ENCODE measurements around the gene LYVE1.

Gene LYVE1

DNA sequence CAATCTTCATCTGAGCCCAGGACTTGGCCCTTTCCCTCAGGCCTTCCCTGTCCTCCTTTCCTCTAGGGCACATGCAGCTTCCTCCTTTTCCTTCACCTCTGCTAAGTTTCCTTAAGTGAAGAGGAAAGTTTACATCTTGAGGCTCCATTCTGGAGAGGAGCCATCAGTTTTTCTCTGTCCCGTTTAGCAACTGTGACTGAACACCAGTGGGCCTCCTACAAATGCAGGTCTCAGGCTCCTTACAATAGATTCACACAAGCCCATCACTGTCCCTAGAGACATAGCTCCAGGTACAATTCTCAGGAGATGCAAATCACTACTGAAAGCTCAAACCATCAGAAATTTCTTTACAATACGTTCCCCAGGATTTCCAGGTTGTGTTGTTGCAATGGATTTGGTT is 23.3 kb upstream of the LYVE1 start:
- DNase-seq (ENCODE audit: low spot score) = no peak

DNA sequence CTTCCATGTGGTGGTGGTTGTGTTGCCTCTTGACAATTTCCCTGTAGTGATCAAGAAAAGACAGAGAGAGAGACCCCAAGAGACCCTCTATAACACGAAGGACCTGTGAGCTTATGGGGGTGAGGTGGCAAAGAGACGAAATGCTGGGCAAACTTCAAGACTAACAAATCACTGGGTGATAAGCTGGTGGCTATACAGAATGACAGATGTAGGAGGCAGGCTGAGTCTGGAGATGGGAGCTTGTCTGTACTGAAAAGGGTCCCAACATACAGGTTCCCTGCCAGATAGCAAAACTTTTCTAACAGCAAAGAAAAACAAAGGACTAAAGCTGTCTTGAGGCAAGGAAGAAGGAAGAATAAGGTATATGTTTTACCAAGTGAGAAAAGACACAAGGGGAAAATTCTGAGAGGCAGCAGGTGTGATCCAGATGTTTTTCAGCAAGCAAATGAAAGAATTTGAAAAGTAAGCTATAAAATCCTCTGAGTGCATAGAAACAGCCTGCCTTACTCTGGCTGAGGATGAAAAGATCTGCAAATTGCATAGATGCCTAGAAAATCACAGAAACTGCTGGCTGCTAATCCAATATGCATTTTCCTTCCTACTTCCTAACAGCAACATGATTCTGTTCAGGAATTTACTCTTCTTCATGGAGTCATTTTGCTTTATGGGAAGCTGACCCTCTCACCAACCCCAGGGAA is 21.9 kb upstream of the LYVE1 start:
- no peak for DNase-seq (ENCODE audit: low spot score)

DNA sequence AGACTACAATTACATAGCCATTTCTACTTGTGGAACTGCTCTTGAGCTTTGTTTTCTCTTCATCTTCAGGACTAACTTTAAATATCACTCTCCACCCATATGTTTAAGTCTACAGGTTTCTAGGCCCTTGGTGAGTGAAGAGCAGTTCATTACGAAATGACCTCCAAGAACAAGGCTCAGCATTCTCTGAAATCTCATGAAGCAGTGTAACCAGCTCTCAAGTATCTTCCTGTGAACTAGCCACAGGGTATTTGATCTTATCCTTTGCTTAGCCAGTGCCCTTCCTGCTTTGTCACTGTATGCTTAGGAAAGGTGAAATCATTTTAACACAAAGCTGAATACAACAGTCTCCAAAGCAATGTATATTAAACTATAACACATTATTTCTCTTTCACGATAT is 20.4 kb upstream of the LYVE1 start:
- no peak for DNase-seq (ENCODE audit: low spot score)

DNA sequence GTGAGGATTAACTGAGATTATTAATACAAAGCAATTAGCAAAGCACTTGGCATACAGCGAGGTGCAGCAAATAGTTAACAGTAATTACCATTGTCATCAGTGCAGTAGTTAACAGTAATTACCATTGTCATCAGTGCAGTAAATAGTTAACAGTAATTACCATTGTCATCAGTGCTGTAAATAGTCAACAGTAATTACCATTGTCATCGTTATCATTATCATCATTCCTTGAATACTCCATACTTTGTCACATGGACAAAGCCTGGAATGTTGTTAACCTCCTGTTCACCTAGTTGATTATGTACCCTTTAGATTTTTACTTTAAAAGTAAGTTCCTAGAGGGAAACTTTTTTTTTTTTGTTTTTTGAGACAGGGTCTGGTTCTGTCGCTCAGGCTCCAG is 19.5 kb upstream of the LYVE1 start:
- DNase-seq (ENCODE audit: low spot score) = no peak

DNA sequence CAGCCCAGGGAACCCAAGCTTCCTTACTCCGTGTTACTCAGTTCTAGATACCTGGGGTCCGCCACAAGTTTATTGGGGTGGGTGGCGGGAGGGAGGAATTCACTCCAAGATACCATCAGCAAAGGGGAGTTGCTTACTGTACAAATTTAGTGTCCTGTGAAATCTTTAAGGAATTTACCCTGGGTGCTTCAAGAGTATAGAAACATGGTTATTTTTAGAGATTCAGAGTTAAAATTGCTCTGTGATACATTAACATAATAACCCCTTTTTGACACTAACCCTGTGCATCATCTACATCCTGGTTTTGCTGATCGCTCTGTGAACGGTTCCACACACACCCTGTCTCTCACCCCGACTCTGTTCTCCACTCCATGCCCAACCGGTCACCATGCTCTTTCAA is 18.9 kb upstream of the LYVE1 start:
- DNase-seq (ENCODE audit: low spot score) = no peak

DNA sequence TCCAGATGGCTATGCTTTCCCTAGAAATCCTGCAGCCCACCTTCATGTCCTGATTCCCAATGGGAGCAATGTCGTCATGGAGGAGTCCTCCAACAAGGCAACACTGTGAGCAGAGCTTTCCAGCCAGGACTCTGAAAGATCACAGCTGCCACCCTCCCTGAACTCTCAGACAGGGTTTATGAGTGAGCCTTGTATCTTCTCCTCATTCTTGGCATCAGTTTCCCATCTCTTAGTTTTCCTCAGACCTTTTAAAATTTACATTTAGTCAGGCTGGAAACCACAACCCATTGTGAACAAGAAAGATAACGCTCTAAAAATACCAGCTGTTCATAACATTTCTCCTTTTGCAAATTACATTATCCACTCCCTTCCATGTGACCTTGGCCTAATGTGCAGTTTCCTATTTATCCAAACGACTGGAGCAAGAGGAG is 15.6 kb upstream of the LYVE1 start:
- DNase-seq (ENCODE audit: low spot score) = no peak

DNA sequence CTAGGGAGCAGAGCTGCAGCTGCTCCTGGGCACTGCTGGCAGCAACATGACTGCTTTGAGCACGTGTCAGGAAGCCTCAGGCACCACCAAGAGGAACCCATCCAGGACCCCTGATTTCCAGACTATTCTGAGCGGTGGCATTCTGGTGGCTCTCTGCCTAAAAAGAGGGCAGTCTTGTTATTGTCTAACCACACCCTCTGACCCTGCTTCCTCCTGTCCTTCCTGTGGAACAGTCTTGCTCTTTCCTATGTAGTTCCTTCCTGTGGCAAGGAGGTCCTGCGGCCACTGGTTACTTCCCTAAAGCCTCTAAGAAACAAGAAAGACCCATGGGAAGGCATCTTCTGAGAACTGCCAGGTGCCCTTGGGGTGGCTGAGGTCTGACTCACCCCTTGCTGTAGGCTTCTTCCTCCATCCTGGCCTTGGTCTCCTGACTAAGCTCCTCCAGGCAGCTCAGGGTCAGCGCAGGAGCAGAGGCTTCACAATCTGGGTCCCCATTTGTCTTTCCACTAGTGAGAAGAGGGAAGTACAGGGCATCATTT is 13.1 kb upstream of the LYVE1 start:
- no peak for DNase-seq (ENCODE audit: low spot score)

DNA sequence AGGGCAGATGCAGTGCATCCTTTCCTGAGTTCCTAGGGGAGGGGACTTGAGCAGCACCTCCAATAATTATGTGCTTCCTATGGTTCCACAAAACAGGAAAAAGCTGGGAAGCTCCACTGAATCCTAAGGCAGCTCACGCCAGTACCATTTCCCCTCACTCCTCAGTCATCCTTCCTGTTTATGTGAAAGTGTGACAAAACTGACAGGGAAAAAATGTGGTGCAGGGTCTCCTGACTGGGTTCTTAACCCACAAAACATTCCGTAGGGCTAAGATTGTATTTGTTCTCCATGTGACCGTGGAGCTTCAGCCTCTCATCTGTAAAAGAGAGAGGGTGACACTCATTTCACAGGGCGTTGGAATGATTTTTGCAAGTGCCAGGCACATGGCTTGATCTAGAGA is 12.2 kb upstream of the LYVE1 start:
- DNase-seq (ENCODE audit: low spot score) = no peak

DNA sequence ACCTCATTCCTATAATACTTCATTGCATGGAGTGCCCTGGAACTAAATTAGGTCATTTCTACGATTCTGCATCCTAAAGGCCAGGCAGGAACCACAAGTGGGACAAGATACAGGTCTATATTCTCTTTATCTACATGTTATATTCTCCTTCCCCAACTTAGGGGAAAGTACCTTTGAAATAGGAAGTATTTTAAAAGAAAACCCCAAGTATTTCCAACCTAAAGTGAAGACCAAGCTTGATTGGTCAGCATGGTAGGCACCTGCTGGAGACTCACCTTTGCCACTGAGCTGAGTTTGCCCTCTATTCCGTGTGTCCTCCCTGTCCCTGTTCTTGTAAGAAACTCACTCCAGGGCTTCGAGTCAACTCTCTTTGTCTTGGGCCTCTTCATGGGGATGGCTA is 11.2 kb upstream of the LYVE1 start:
- no peak for DNase-seq (ENCODE audit: low spot score)

DNA sequence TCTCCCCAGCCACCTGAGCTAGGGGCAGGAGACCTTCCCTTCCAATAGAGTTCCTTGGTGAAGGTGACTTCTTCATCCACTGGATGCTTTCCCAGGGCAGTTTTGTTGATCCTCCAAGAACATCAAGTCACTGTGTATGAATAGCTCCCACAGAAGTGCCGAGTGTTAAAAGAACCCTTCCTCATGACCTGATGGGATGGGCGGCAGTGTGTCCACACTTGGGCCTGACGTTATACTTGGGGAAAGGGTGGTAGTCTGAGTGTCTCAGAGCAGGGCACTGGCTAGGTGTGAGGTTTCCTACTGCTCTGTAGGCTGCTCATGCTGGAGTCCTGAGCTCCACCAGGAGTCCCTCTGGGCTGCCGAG is 7.6 kb upstream of the LYVE1 start:
- no peak for DNase-seq (ENCODE audit: low spot score)

DNA sequence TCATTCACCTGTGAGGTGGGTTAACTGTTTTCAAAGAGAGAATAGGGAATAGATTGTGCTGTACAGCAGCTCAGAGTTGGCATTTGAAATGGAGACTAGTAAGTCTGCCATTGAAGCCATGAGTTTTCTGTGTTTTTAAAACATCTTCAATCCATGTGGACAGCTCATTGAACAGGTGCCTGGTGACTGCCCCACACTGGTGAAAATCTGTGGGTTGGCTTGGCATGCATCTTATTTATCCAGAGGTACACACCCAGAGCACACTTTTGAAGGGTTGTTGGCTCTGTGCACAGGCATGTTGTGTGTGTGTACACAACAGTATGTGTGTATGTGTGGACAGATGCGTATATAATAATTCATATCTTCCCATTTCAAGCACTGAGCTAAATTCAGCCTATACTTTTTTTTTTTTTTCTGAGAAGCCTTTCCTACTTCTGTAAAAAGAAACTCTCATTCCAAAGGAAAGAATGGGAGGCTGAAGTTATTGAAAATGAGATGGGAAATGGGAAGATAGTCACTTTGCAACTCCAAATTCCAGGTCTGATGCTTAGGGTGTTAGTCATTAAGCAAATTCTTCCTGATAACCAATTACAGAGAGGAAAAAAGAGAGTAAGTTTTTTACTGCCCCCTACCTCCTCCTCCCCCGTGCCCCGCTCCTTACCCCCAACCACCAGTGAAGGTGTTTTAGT is 7.0 kb upstream of the LYVE1 start:
- no peak for DNase-seq (ENCODE audit: low spot score)

DNA sequence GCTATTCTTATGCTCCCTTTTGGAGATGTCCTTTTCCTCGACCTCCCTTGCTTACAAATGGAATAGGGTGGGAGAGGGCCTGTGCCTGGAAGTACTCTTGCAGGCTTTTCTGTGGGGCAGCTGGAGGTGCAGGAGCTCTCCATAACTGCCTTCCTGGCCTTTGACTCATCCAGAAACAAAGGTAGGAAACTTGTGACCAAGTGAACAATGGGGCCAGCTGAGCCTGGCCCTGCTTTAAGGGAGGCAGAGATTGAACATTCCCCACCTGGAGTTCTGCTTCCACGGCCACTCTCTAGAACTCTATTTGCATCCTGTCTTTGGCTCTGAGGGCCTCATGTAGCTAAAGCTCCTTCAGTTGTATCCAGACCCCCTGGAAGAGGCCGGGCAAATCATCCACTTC is 5.1 kb upstream of the LYVE1 start:
- DNase-seq (ENCODE audit: low spot score) = no peak

DNA sequence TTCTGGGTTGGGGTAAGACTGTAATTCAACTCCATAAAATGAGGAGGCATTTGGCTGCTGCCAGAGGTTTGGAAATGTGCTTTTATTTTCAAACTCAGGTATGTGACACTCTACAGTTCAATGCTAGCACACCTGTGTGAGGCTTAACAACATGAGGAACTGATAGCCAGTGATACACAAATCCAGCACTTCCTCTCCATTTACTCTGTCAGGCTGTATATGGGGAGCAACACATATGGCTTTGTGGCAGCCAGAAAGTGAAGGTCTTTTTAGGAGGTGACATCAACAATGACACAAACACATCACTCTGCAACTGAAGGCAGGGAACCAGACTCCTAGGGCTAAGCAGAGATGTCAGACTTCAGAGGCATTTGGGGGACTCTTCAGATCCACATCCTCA is 4.6 kb upstream of the LYVE1 start:
- no peak for DNase-seq (ENCODE audit: low spot score)

DNA sequence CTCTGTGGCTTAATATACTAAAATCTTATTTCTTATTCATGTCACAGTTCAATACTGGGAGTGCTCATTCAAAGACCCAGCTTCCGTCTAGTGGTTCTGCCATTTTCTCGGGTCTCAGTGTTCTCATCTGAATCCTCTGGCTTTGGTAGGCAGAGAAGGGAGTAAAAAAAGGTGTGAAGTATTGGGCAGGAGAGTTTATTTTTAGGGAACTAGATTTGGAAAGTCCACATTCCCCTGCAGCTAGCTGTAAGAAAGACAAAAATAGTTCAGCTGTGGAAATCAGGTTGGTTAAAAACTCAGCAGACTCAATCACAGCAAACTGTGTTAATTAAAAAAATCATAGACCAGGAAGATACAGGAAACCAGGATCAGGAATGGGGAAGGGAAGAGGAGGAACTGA is 4.1 kb upstream of the LYVE1 start:
- DNase-seq (ENCODE audit: low spot score) = no peak

DNA sequence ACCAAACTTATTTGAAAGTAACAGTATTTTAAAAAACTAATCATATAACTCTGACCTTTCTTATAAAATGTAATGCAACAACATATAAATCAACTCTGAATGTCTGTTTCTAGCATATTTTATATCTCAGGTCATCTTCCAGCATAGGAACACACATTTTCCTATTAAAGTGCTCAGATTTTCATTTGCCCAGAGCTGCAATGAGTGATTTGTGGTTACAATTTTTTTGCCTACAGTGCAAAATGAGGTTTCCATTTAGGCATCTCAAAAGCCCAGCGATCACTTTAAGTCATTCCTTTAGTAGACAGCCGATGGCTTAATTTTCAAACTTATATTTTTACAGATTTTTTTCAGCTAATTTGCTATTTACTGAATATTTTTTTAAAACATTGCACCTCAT is 1.0 kb downstream of the LYVE1 start:
- no peak for DNase-seq (ENCODE audit: low spot score)

DNA sequence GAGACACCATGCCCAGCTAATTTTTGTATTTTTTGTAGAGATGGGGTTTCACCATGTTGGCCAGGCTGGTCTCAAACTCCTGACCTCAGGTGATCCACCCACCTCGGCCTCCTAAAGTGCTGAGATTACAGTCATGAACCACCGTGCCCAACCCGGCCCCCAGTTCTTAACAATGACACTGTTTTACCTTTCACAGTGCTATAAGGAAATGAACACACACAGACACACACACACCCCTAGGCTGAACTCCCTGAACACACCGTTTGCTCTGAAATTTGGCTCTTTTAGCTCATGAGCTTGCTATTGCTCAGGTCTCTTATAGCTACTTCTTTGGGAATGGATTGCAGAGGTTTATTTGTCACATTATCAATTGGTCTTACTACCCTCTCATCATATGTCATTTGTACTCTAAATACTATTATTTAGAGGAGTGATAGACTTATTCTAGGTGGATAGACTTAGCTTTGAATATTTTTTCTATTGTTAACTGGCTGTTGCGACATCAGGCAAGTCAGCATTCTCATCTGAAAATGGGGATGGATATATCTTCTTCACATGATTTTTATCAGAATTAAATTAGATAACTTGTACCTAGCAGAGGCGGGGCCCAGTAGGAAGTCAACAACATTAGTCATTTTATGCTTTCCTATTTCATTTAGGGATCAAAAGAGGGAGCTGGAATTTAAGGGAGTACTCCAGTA is 2.1 kb downstream of the LYVE1 start:
- DNase-seq (ENCODE audit: low spot score) = no peak

DNA sequence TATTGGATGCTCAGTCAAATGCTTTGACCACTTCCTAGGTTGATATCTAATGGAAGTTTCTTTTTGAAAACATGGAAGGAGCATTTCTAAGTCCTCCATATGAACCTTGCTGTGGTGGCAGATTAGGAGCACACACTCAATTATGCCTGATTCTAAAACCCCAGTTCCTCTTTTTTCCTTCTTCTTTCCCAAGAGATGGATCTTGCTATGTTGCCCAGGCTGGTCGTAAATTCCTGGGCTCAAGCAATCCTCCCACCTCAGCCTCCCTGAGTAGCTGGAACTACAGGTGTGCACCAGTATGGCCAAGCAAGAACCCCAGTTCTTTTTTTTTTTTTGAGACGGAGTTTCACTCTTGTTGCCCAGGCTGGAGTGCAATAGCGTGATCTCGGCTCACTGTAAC is 3.0 kb downstream of the LYVE1 start:
- no peak for DNase-seq (ENCODE audit: low spot score)

DNA sequence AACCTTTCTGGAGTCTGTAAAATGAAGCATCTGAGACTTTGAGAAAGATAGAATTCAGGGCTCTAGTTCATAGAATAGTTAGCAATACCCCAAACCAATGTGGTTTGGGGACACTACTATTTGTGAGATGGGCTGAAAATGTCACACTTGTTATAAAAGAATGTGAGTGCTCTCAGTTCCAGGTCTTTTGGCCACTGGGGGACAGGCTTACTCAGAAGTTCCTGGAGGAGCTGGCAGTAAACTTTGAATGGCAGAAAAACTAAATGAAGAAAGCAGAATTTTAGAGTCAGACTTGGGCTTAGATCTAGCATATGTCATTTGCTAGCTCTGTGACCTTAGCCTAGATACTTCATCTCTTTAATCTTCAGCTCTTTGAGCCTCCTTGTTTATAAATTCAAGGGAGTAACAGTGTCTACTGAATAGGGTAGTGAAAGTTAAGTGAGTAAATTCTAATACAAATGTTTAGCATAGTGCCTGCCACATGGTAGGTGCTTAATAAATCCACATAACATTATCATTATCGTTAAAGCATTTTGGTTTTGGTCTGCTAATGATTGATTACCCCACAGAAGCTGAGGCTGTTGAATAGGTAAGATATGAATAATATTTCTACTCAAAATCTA is 3.7 kb downstream of the LYVE1 start:
- DNase-seq (ENCODE audit: low spot score) = no peak

DNA sequence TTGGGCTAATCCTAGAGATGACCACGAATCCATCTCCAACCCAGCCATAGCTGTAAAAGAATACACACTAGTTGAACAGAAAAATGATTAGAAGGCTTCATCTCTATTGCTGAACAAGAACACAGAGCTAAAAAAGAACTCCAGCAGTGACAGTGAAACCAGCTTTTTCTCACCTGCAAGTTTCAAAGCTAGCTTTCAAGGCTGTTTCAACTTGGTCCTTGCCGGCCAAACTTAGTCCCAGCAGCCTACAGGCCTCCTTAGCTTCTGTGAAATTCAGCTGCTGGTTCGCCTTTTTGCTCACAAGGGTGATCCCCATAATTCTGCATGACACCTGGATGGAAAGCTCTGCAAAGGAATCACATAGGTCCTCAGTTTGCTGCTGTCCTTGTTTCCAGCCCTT is 4.4 kb downstream of the LYVE1 start:
- DNase-seq (ENCODE audit: low spot score) = no peak

DNA sequence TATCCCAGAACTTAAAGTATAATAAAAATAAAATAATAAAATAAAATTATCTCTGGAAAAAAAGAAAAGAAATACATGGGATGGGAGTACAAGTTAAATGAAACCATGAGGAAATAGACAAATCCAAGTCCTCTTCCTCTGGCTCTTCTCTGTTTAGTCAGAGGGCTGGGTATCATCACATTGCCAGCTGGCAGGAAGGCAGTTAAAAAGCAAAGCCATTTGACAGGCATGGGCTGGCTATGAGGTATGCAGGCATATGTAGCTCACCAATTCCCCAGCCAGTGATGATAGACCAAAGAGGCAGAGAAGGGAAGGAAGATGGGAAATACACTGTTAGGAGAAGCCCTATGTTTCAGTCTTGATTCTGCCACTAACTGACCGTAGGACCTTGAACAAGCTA is 6.5 kb downstream of the LYVE1 start:
- no peak for DNase-seq (ENCODE audit: low spot score)

DNA sequence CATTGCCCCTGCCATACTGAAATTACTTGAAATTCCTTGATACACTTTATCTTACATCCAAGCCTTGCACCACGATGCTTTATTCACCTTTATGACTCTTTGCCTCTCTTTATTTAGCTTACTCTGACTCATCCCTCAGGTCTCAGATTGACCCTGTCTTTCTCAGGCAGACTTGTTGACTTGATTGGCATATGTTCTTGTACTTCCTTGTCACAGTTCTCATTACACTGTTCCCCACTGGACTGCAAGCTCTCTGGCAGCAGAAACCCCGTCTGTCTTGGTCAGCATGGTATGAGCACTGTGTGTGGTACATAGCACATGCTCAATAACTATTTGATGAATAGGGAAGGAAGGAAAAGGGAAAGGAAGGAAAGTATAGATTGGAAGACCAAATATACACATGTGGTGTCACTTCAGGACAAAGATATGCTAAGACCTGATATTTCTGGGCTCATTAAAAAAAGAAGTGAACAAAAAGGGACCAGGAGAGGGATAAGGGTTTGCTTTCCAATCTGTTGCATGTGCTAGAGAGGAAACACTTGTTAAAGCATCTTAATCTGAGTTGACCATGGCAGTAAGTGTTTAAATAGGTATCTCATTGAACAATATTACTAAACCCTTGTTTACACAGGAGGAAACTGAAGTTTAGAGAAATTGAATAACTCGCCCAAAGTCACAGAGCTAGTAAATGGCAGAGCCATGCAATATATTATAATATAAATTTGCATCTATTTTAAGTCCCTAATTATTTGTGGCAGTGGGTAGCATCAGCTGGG is 7.2 kb downstream of the LYVE1 start:
- DNase-seq (ENCODE audit: low spot score) = no peak

DNA sequence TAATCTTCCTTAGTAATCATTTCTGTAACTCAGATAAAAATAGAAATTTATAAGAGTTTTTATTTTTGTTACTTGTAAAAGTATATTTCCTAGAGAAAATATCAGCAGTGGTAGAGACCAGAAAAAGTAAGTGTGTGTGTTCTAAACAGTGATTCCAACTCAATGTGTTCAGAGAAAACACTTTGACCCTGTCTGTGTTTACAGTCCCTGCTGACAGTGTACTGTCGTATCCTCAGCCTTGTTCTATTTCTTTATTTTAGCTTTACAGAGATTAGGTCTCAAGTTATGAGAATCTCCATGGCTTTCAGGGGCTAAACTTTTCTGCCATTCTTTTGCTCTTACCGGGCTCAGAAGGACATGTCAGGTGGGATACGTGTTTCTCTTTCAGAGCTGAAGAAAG is 10.2 kb downstream of the LYVE1 start:
- no peak for DNase-seq (ENCODE audit: low spot score)
